ENCODE measurements around the gene RNFT2. TPM values are rescaled to one million over a fixed set of nuclear protein-coding genes. Genes with fewer than 3 reads are reported as not detected.
A peak's percentile ranks its signal among the peaks of the same experiment; 100 is the strongest.

Gene RNFT2
- total and polyA plus RNA-seq, 3 donors from 2014 or later = 6.8 to 11.7 (median 9.0) TPM

DNA sequence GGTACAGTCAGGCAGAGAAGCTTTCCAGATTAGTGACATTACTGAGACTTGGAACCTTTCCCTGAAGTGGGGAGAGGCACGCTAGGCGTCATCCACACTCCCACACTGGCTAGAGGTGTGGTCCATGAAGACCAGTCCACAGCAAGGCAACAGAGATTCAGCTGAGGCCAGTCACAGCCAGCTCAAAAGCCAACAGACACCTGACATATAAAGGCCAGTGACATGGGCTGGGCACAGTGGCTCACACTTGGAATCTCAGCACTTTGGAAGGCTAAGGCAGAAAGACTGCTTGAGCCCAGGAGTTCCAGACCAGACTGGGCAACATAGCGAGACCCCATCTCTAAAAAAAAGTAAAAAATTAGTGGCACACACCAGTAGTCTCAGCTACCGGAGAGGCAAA lies 132.2 kb downstream of the RNFT2 start:
- no peak overlapping the region for H3K27ac ChIP-seq
- H3K4me1 ChIP-seq = no peaks in the 10 kb centered on the region
- no peaks in the 10 kb centered on the region for H3K9me3 ChIP-seq
- intact Hi-C loops (cut with DNase I; ENCODE audit: low total_unique reads) = no loop called here
- no peaks in the 10 kb centered on the region for H3K27me3 ChIP-seq
- peak; percentile 56 for DNase-seq
- H3K4me3 ChIP-seq = no peak overlapping the region
- 64 to 78% methylated on average over 4 of the region's 4 CpGs for WGBS, 2 donors
- no peaks in the 10 kb centered on the region for H3K36me3 ChIP-seq (ENCODE audit: low read depth, missing control alignments)
- no peak for TF ChIP-seq POLR2A (IDR thresholded peaks at IDR 0.05)
- TF ChIP-seq, protein P1, sequence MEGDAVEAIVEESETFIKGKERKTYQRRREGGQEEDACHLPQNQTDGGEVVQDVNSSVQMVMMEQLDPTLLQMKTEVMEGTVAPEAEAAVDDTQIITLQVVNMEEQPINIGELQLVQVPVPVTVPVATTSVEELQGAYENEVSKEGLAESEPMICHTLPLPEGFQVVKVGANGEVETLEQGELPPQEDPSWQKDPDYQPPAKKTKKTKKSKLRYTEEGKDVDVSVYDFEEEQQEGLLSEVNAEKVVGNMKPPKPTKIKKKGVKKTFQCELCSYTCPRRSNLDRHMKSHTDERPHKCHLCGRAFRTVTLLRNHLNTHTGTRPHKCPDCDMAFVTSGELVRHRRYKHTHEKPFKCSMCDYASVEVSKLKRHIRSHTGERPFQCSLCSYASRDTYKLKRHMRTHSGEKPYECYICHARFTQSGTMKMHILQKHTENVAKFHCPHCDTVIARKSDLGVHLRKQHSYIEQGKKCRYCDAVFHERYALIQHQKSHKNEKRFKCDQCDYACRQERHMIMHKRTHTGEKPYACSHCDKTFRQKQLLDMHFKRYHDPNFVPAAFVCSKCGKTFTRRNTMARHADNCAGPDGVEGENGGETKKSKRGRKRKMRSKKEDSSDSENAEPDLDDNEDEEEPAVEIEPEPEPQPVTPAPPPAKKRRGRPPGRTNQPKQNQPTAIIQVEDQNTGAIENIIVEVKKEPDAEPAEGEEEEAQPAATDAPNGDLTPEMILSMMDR (IDR thresholded peaks at IDR 0.05) = no peak

DNA sequence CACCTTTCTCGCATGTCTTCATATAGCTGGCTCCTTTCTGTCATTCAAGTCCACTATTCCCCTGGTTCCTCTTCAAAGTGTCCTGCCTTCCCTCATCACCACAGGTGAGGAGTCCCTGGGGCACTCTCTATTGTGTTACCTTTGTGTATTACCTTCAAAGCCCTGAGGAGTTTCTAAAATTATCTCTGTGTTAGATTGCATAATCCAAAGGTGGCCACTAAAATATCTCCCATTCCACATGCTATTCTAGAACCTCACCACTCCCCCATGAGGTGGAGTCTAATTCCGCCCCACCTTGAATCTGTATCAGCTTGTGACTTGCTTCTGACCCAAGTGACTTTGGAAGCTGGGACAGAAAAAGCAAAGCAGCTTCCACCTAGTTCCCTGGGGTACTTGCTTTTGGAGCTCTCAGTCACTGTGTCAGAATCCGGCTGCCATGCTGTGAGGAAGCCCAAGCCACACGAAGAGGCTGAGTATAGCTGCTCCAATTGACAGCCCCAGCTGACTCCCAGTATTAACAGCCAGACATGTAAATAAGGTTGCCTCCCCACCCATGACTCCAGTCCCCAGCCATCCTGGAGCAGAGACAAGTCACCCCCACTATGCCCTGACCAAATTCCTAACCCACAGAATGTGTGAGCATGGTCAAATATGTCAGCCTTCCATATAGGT lies 136.3 kb downstream of the RNFT2 start:
- no peak for TF ChIP-seq POLR2A (IDR thresholded peaks at IDR 0.05)
- TF ChIP-seq, protein P1 (IDR thresholded peaks at IDR 0.05) = no peak
- DNase-seq = no peak
- Histone ChIP-seq H3K27ac (no peak overlapping the region), H3K4me1 (peaks cover 8% of the 10 kb centered on the region), H3K36me3 (ENCODE audit: low read depth, missing control alignments) (no peaks in the 10 kb centered on the region), H3K9me3 (no peaks in the 10 kb centered on the region), H3K27me3 (no peaks in the 10 kb centered on the region), H3K4me3 (no peak overlapping the region)
- WGBS, 2 donors = 94 to 96% methylated on average over 4 of the region's 4 CpGs
- intact Hi-C loops (cut with DNase I; ENCODE audit: low total_unique reads) = no loop called here

DNA sequence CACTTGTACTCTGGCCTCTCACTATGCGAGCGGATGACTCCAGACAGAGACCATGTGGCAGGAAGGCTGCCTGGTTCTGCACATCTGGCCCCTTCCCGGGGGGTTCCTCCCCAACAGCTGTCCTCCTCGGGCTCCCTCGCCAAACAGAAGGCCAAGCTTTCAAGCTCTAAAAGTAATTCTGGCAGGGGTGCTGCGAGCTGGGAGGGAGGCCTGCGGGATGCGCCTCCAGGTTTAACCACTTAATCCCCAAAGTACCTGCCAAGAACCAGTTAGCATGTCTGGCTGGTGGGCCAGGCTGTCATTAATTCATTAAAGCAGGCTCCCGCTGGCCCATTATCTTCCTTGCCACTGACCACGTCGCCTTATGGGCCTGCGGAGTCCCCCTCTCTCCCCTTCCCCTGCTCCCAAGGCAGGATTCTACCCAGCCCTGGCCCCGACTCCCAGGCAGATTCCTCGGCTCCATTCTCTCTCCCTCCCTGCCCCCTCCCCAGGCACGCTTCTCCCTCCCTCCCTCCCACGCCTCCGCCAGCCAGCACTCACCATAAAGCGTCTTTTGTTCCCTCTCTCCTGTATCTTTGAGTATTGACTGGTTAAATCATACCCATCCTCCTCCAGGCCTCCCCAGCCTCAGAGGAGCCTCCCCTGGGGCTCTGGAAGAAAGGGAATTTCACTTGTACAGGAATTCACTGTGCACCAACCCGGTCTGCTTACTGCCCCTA lies 138.2 kb downstream of the RNFT2 start:
- intact Hi-C loops (cut with DNase I; ENCODE audit: low total_unique reads) = no loop called here
- 20 to 32% methylated on average over 11 to 19 of the region's 19 CpGs for WGBS, 2 donors
- Histone ChIP-seq H3K4me3 (no peak overlapping the region), H3K36me3 (ENCODE audit: low read depth, missing control alignments) (no peaks in the 10 kb centered on the region), H3K9me3 (no peaks in the 10 kb centered on the region), H3K27me3 (no peaks in the 10 kb centered on the region), H3K27ac (peak overlapping the region in 1 of 2 donors; percentile 31), H3K4me1 (peaks cover 11% of the 10 kb centered on the region)
- peak; percentile 80 for DNase-seq
- no peak for TF ChIP-seq POLR2A (IDR thresholded peaks at IDR 0.05)
- TF ChIP-seq, protein P1 (IDR thresholded peaks at IDR 0.05) = no peak

DNA sequence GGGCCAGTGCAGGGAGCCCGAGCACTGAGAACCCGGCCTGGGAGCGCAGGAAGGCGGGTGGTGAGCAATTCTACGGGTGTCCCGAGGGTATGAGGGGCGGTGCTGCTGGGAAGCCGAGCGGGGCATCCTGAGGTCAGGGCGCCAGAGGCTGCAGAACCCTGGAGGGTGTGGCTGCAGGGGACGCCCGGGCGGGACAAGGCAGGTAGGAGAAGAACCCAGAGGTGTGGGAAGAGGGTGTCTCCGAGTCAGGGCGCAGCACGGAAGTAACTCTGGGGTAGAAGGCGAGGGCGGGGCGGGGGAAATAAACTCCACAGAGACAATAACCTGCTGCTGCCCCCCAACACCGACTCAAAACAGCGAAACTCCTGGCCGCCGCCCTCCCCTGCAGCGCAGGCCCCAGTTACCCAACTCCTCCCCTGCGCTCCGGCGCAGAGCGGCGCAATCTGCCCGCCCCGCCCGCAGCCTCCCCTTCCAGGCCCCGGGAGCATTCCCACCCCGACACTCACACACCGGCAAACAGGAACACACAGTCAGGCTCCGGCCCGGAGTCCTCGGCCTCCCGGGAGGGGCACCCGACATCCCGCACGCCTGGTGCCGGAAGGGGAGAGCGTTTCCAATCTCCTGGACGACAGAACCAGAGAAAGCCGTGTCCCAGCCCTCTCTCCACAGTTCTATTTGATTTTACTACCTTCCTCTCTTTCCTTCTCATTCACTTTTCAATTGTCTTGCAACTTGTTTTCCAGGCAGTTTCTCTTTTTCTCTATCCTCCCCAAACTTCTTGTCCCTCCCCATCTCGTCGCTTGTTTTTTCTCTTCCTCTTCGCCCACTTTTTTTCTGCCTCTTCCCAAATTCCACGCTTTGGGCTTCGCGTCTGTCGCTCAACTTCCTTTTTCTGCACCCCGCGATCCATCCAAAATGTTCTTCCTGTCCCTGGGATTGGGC lies 140.7 kb downstream of the RNFT2 start:
- H3K27me3 ChIP-seq = no peaks in the 10 kb centered on the region
- TF ChIP-seq, protein P1 (IDR thresholded peaks at IDR 0.05) = no peak
- no peak for TF ChIP-seq POLR2A (IDR thresholded peaks at IDR 0.05)
- H3K27ac ChIP-seq = no peak overlapping the region
- intact Hi-C loops (cut with DNase I; ENCODE audit: low total_unique reads) = no loop called here
- H3K4me1 ChIP-seq = peaks cover 17% of the 10 kb centered on the region
- whole genome bisulfite sequencing, 2 donors = 2% methylated on average over 29 to 55 of the region's 55 CpGs
- no peaks in the 10 kb centered on the region for H3K36me3 ChIP-seq (ENCODE audit: low read depth, missing control alignments)
- no peak for DNase-seq
- no peaks in the 10 kb centered on the region for H3K9me3 ChIP-seq
- peak overlapping the region in 1 of 2 donors; percentile 47 for H3K4me3 ChIP-seq
